H1 (cell line): ENCODE data around the gene MYRIP. TPM values are rescaled to one million over a fixed set of nuclear protein-coding genes. Genes with fewer than 3 reads are reported as not detected.

ENCODE experiments used
- CTCF ChIA-PET: fragments of 300-600 bp; sonication (Branson Sonifier 250); formaldehyde crosslinking; loops from one replicate; lab custom pipeline; 2021; ENCODE audit not compliant: partially characterized antibody; lab: Charles Lee
- POLR2A ChIA-PET: fragments of 300-600 bp; sonication (Branson Sonifier 250); formaldehyde crosslinking; loops from one replicate; lab custom pipeline; 2021; ENCODE audit warnings: inconsistent platforms; ENCODE audit not compliant: partially characterized antibody; lab: Charles Lee
- DNase-seq, 2 experiments: peaks; one replicate each; pipeline versions ENCODE4 v3.0.0 to v3.0.0-alpha.2; 2010 to 2022; ENCODE audit warnings: low spot score in 2 of 2, low read depth in 1 of 2, mixed read lengths in 1 of 2
- FAIRE-seq: peaks from 2 replicates; lab custom pipeline; 2011; peaks lifted over from hg19 to GRCh38; lab: Jason Lieb, UNC
- H2AFZ ChIP-seq: 2 replicates; pipeline ENCODE4 v1.8.1; 2012; ENCODE audit warnings: low read length, inconsistent platforms
- H2AK5ac ChIP-seq: 2 replicates; pipeline ENCODE4 v1.6.1; 2013; ENCODE audit warnings: low read depth, low read length
- H2BK120ac ChIP-seq: replicated peaks from 2 replicates; pipeline ENCODE3; 2013; ENCODE audit warnings: low read depth, low read length, inconsistent platforms
- H2BK12ac ChIP-seq: 2 replicates; pipeline ENCODE4 v1.6.1; 2013; ENCODE audit warnings: low read depth, low read length
- H2BK15ac ChIP-seq: 2 replicates; pipeline ENCODE4 v1.6.1; 2013; ENCODE audit warnings: low read length
- H2BK20ac ChIP-seq: 2 replicates; pipeline ENCODE4 v1.6.1; 2013; ENCODE audit warnings: low read length
- H2BK5ac ChIP-seq: 2 replicates; pipeline ENCODE4 v1.6.1; 2013; ENCODE audit warnings: low read depth, low read length
- H3K14ac ChIP-seq: 2 replicates; pipeline ENCODE4 v1.6.1; 2013; ENCODE audit warnings: inconsistent platforms; ENCODE audit not compliant: insufficient read length
- H3K18ac ChIP-seq: 2 replicates; pipeline ENCODE4 v1.6.1; 2013; ENCODE audit warnings: low read length; ENCODE audit errors: extremely low read depth
- H3K23ac ChIP-seq: 2 replicates; pipeline ENCODE4 v1.6.1; 2013; ENCODE audit warnings: inconsistent platforms; ENCODE audit not compliant: insufficient read length
- H3K23me2 ChIP-seq: 2 replicates; pipeline ENCODE4 v1.6.1; 2013; ENCODE audit warnings: low read depth, low read length
- H3K27ac ChIP-seq: 2 replicates; pipeline ENCODE4 v1.6.1; 2011; ENCODE audit warnings: low read depth, low read length, inconsistent platforms
- H3K27me3 ChIP-seq, 4 experiments: replicated peaks in 1 of 4; 1 replicate in 1 of 4; 2 replicates in 3 of 4; pipeline versions ENCODE4 v1.6.1 to v1.8.1; 2011 to 2013; ENCODE audit warnings: low read length in 3 of 4, mild to moderate bottlenecking in 3 of 4, inconsistent platforms in 2 of 4, mixed read lengths in 2 of 4, moderate library complexity in 1 of 4; ENCODE audit not compliant: control insufficient read depth in 3 of 4, insufficient read depth in 3 of 4; ENCODE audit errors: extremely low read depth in 1 of 4
- H3K36me3 ChIP-seq, 4 experiments: 2 replicates each; pipeline versions ENCODE4 v1.6.1 to v1.8.1; 2011 to 2013; ENCODE audit warnings: mild to moderate bottlenecking in 4 of 4, low read length in 3 of 4, moderate library complexity in 2 of 4, control low read depth in 1 of 4, inconsistent platforms in 1 of 4; ENCODE audit not compliant: insufficient read depth in 4 of 4, control insufficient read depth in 2 of 4
- H3K4ac ChIP-seq: replicated peaks from 2 replicates; pipeline ENCODE3; 2013; ENCODE audit warnings: low read length, low read depth, mixed read lengths, inconsistent platforms; ENCODE audit not compliant: insufficient read length
- H3K4me1 ChIP-seq, 4 experiments: replicated peaks in 1 of 4; 1 replicate in 1 of 4; 2 replicates in 3 of 4; pipeline versions ENCODE4 v1.6.1 to v1.8.1; 2011 to 2013; ENCODE audit warnings: low read length in 3 of 4, inconsistent platforms in 2 of 4, mixed read lengths in 1 of 4; ENCODE audit not compliant: insufficient read depth in 4 of 4, control insufficient read depth in 3 of 4
- H3K4me2 ChIP-seq, 2 experiments: 2 replicates each; pipeline versions ENCODE4 v1.6.1 to v1.8.1; 2011 to 2013; ENCODE audit warnings: low read depth in 2 of 2, low read length in 2 of 2, control low read depth in 1 of 2, inconsistent platforms in 1 of 2, mild to moderate bottlenecking in 1 of 2; ENCODE audit not compliant: insufficient read depth in 1 of 2
- H3K4me3 ChIP-seq, 4 experiments: fragments of 200-600, 300-600 bp in 1 of 4; sonication (generic), shearing (Covaris generic), sonication (Bioruptor Twin) in 1 of 4; 2 replicates each; pipeline versions ENCODE4 v1.5.1 to v1.8.1; 2011 to 2016; ENCODE audit warnings: low read length in 4 of 4, low read depth in 3 of 4, control low read depth in 2 of 4, inconsistent platforms in 2 of 4, mild to moderate bottlenecking in 2 of 4, mixed read lengths in 1 of 4, moderate library complexity in 1 of 4; ENCODE audit not compliant: insufficient read depth in 2 of 4; ENCODE audit errors: extremely low read depth in 1 of 4
- H3K56ac ChIP-seq: replicated peaks from 2 replicates; pipeline ENCODE3; 2013; ENCODE audit warnings: low read depth, mild to moderate bottlenecking, mixed read lengths, low read length, inconsistent platforms; ENCODE audit not compliant: insufficient read length
- H3K79me1 ChIP-seq: 2 replicates; pipeline ENCODE4 v1.6.1; 2013; ENCODE audit warnings: low read depth, low read length, control low read depth
- H3K79me2 ChIP-seq, 2 experiments: 2 replicates each; pipeline versions ENCODE4 v1.6.1 to v1.8.1; 2012 to 2013; ENCODE audit warnings: low read length in 2 of 2, mild to moderate bottlenecking in 2 of 2, inconsistent platforms in 1 of 2; ENCODE audit not compliant: insufficient read depth in 2 of 2, control insufficient read depth in 1 of 2
- H3K9ac ChIP-seq, 4 experiments: replicated peaks in 1 of 4; 1 replicate in 1 of 4; 2 replicates in 3 of 4; pipeline versions ENCODE4 v1.6.1 to v1.8.1; 2011 to 2013; ENCODE audit warnings: low read depth in 3 of 4, low read length in 3 of 4, control low read depth in 2 of 4, mild to moderate bottlenecking in 2 of 4, moderate library complexity in 2 of 4, inconsistent platforms in 1 of 4; ENCODE audit errors: extremely low read depth in 1 of 4
- H3K9me3 ChIP-seq, 2 experiments: 2 replicates each; pipeline versions ENCODE4 v1.6.1 to v1.8.1; 2012 to 2013; ENCODE audit warnings: mild to moderate bottlenecking in 2 of 2, moderate library complexity in 2 of 2, control low read depth in 1 of 2, inconsistent platforms in 1 of 2, low read depth in 1 of 2, low read length in 1 of 2, mixed read lengths in 1 of 2; ENCODE audit not compliant: insufficient read depth in 2 of 2
- H4K20me1 ChIP-seq, 2 experiments: replicated peaks in 1 of 2; 2 replicates each; pipeline versions ENCODE3 to v1.8.1; 2011 to 2013; ENCODE audit warnings: inconsistent platforms in 2 of 2, low read length in 2 of 2, mild to moderate bottlenecking in 1 of 2; ENCODE audit not compliant: insufficient read depth in 2 of 2, control insufficient read depth in 1 of 2
- H4K5ac ChIP-seq: 2 replicates; pipeline ENCODE4 v1.6.1; 2013; ENCODE audit warnings: low read length, low read depth, mixed read lengths, inconsistent platforms; ENCODE audit not compliant: insufficient read length
- H4K8ac ChIP-seq: 2 replicates; pipeline ENCODE4 v1.8.0; 2013; ENCODE audit warnings: mild to moderate bottlenecking, moderate library complexity, low read length, inconsistent platforms; ENCODE audit not compliant: insufficient read depth; ENCODE audit errors: extremely low read depth
- H4K91ac ChIP-seq: replicated peaks from 2 replicates; pipeline ENCODE3; 2013; ENCODE audit warnings: low read length, mixed read lengths, inconsistent platforms; ENCODE audit not compliant: insufficient read length
- GTF2F1 ChIP-seq: IDR thresholded peaks from 2 replicates; pipeline ENCODE4 v1.6.1; 2012; ENCODE audit warnings: low read depth, low read length, improper control_type of control experiment, borderline replicate concordance
- POLR2A ChIP-seq, 2 experiments: IDR thresholded peaks; 1 replicate in 1 of 2; 2 replicates in 1 of 2; pipeline ENCODE4 v1.6.1; 2011; ENCODE audit warnings: low read depth in 2 of 2, low read length in 2 of 2, mild to moderate bottlenecking in 2 of 2; ENCODE audit errors: control extremely low read depth in 1 of 2
- RNF2 ChIP-seq: fragments of 200-900, 300-1000 bp; sonication (generic); IDR thresholded peaks from 2 replicates; pipeline ENCODE4 v1.7.1; 2016; ENCODE audit warnings: borderline replicate concordance, low read depth, mild to moderate bottlenecking, antibody characterized with exemption, low read length; ENCODE audit not compliant: poor library complexity, severe bottlenecking; ENCODE audit errors: missing control alignments
- ZNF274 ChIP-seq: IDR thresholded peaks from 2 replicates; pipeline ENCODE4 v1.7.0; 2012; ENCODE audit warnings: low read length, borderline replicate concordance; ENCODE audit errors: extremely low read depth
- WGBS, 2 experiments: shearing (Covaris generic) in 1 of 2; methylation state at CpG; one replicate each; pipeline versions ENCODE4 v1.1.6 to v1.1.7; 2013 to 2015; ENCODE audit warnings: low lambda C conversion rate in 2 of 2, mixed read lengths in 2 of 2, inconsistent platforms in 1 of 2, low coverage in 1 of 2, missing lambda C conversion rate in 1 of 2; ENCODE audit not compliant: insufficient replicate concordance in 2 of 2, insufficient coverage in 1 of 2, insufficient read length in 1 of 2; ENCODE audit errors: extremely low coverage in 1 of 2, missing lambda C conversion rate in 1 of 2; 5-methylcytosine and 5-hydroxymethylcytosine counted together
- polyA plus RNA-seq, 7 experiments: library from polyadenylated mRNA; depleted of rRNA in 3 of 7; stranded (reverse) in 5 of 7; unstranded in 2 of 7; fragments of >200 nt in 5 of 7; fragments of 200-250 nt in 2 of 7; gene quantifications; 1 replicate in 5 of 7; 2 replicates in 1 of 7; 4 replicates in 1 of 7; pipeline versions ENCODE4 v1.2.1 to v1.2.3, GENCODE V29; 2011 to 2013; ENCODE audit warnings: missing spikeins in 2 of 7, mixed read lengths in 2 of 7
- total RNA-seq: library from RNA; stranded (reverse); fragmentation: NEBNext Ultra II Directional; extraction: Animal tissue kit (Norgen Biotek cat#: 25700); gene quantifications from 2 replicates; pipeline ENCODE4 v1.2.1, GENCODE V29; 2021

Gene MYRIP
- total and polyA plus RNA-seq, 2 of the 8 experiments (the other 6 are each of a cell fraction or from before 2014, with no cell fraction given) = 0.54 to 4.3 TPM

DNA sequence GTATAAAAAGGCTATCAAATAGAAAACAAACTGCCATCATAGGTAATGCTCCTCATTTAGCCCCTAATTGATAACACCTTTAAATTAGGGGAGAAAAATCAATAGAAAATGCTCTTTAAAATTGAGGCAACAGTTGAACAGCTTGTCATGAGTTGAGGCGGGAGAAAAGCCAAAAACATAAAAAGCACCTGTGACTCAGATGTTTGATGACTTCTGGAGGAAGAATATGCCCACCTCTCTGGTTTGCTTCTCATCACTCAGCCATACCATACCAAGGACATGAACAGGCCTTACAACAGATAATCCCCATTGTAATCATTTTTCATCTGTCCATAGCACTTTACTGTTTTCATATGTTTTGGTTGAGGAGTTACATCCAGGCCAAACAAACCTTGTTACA, 246.0 kb downstream of the MYRIP start:
- no peaks in the 10 kb centered on the region for H3K79me1 ChIP-seq
- no peak overlapping the region for H2BK20ac ChIP-seq
- no peak overlapping the region for H3K18ac ChIP-seq
- no peak overlapping the region for H2BK120ac ChIP-seq
- ChIA-PET POLR2A (no interaction called here), CTCF (interaction anchor here (0.6 to 1.7 kb wide), 3 partner anchors 18 to 124 kb away, joined by 3 to 4 read pairs (median 4); no protein-coding TSS in a partner anchor)
- WGBS, 2 experiments = 93% methylated on average over 1 of the region's 1 CpG; no CpG with 5 or more reads in 1 of the 2 experiments
- H2AK5ac ChIP-seq = no peak overlapping the region
- no peak overlapping the region for H2BK5ac ChIP-seq
- FAIRE-seq (no peak), DNase-seq (no peak)
- H3K4me3 ChIP-seq = no peak overlapping the region
- no peak for TF ChIP-seq GTF2F1
- no peak for TF ChIP-seq ZNF274
- TF ChIP-seq RNF2 = no peak
- no peak for TF ChIP-seq POLR2A (IDR thresholded peaks at IDR 0.05; ENCODE audit: control extremely low read depth in 1 of 2, low read depth in 2 of 2, low read length in 2 of 2)
- no peaks in the 10 kb centered on the region for H3K23me2 ChIP-seq
- no peak overlapping the region for H3K9ac ChIP-seq
- H3K27me3 ChIP-seq = peaks cover 0 to 1% (median 0%) of the 10 kb centered on the region in 4 experiments; a peak in 1 of 7 replicates
- H2AFZ ChIP-seq = no peak overlapping the region
- no peak overlapping the region for H3K4ac ChIP-seq
- no peak overlapping the region for H3K23ac ChIP-seq
- no peaks in the 10 kb centered on the region for H4K20me1 ChIP-seq
- H3K9me3 ChIP-seq = no peaks in the 10 kb centered on the region
- no peak overlapping the region for H2BK12ac ChIP-seq
- H3K14ac ChIP-seq = no peak overlapping the region
- H3K4me1 ChIP-seq = no peaks in the 10 kb centered on the region
- no peak overlapping the region for H4K5ac ChIP-seq
- no peaks in the 10 kb centered on the region for H3K79me2 ChIP-seq
- no peak overlapping the region for H3K56ac ChIP-seq
- no peaks in the 10 kb centered on the region for H3K36me3 ChIP-seq
- no peak overlapping the region for H3K4me2 ChIP-seq
- no peak overlapping the region for H3K27ac ChIP-seq
- H4K91ac ChIP-seq = no peak overlapping the region
- no peak overlapping the region for H2BK15ac ChIP-seq
- H4K8ac ChIP-seq = no peak overlapping the region
